Sigmoid colon (tissue), 4 donors: ENCODE measurements around the gene BICRA.

Experiments used
- CTCF ChIP-seq, 4 experiments: fragments of 450-650 bp in 3 of 4; fragments of 200-600 bp in 1 of 4; IDR thresholded peaks; one replicate each; pipeline ENCODE4 v1.5.1; 2016 to 2019; ENCODE audit warnings: antibody characterized with exemption in 4 of 4, mild to moderate bottlenecking in 3 of 4, moderate library complexity in 2 of 4
- EP300 ChIP-seq, 4 donors: sonication (generic); formaldehyde crosslinking; IDR thresholded peaks; one replicate each; pipeline ENCODE4 v1.6.1; 2017; ENCODE audit warnings: antibody characterized with exemption in 4 of 4
- POLR2AphosphoS5 ChIP-seq, 4 donors: sonication (generic); formaldehyde crosslinking; IDR thresholded peaks; one replicate each; pipeline ENCODE4 v1.6.1; 2017; ENCODE audit warnings: antibody characterized with exemption in 4 of 4

GRCh38 chr19:47561440-47562057 is 47.4 kb upstream of the BICRA start:
- TF ChIP-seq POLR2AphosphoS5 (IDR thresholded peaks at IDR 0.05), result no peak
- TF ChIP-seq CTCF (IDR thresholded peaks at IDR 0.05), result no peak
- no peak for TF ChIP-seq EP300 (IDR thresholded peaks at IDR 0.05)
